GM12878 (cell line): ENCODE results near the gene MAPK1IP1L. TPM values are rescaled to one million over a fixed set of nuclear protein-coding genes. Genes with fewer than 3 reads are reported as not detected.

Experiments
- ATAC-seq: fragments of 200-7000 bp; cut with Tn5 transposase; 3 replicates; pipeline ENCODE4 v1.9.1; 2020; ENCODE audit warnings: mild to moderate bottlenecking, moderate library complexity
- BruUV-seq: library from RNA; stranded (reverse); fragments of 400-500 nt; replicated peaks from 2 replicates; lab custom pipeline; 2021; lab: Mats Ljungman, UMichigan
- CTCF ChIA-PET: fragments of 300-600 bp; sonication (Branson Sonifier 250); formaldehyde crosslinking; extraction: SDS; loops from one replicate; lab custom pipeline; 2021; ENCODE audit warnings: inconsistent platforms; lab: Yijun Ruan, JAX
- POLR2A ChIA-PET: fragments of 350-600 bp; formaldehyde crosslinking; extraction: SDS; loops from one replicate; lab custom pipeline; 2021; ENCODE audit warnings: inconsistent platforms; lab: Charles Lee
- RAD21 ChIA-PET: fragments of 300-600 bp; sonication (Branson Sonifier 250); formaldehyde crosslinking; loops from one replicate; lab custom pipeline; 2023; ENCODE audit warnings: antibody characterized with exemption; ENCODE audit not compliant: unreplicated experiment; lab: Charles Lee
- SMC1A ChIA-PET: fragments of 300-600 bp; sonication (Branson Sonifier 250); formaldehyde crosslinking; loops from one replicate; lab custom pipeline; 2023; ENCODE audit not compliant: unreplicated experiment, uncharacterized antibody; lab: Charles Lee
- DNase-seq: peaks from one replicate; pipeline ENCODE4 v3.0.0-alpha.2; 2011; ENCODE audit warnings: low read depth, low spot score
- FAIRE-seq: peaks from 3 replicates; lab custom pipeline; 2011; peaks lifted over from hg19 to GRCh38; lab: Jason Lieb, UNC
- H2AFZ ChIP-seq: 2 replicates; pipeline ENCODE4 v1.6.0; 2011; ENCODE audit warnings: low read depth, low read length, control low read depth; ENCODE audit not compliant: control insufficient read depth
- H3K27ac ChIP-seq: 2 replicates; pipeline ENCODE4 v1.5.1; 2011; ENCODE audit warnings: control low read depth; ENCODE audit not compliant: control insufficient read depth, insufficient read depth
- H3K27me3 ChIP-seq, 2 experiments: replicated peaks in 1 of 2; 2 replicates each; pipeline versions ENCODE4 v1.6.0 to v1.6.1; 2011; ENCODE audit warnings: low read length in 1 of 2; ENCODE audit not compliant: control insufficient read depth in 2 of 2, insufficient read depth in 2 of 2
- H3K36me3 ChIP-seq, 2 experiments: 2 replicates each; pipeline ENCODE4 v1.5.1; 2011; ENCODE audit warnings: low read length in 1 of 2; ENCODE audit not compliant: control insufficient read depth in 2 of 2, insufficient read depth in 2 of 2
- H3K4me1 ChIP-seq: 2 replicates; pipeline ENCODE4 v1.6.1; 2011; ENCODE audit warnings: mild to moderate bottlenecking, low read length, moderate library complexity, mixed read lengths; ENCODE audit not compliant: control insufficient read depth, insufficient read depth
- H3K4me2 ChIP-seq: 2 replicates; pipeline ENCODE4 v1.6.0; 2011; ENCODE audit warnings: control low read depth; ENCODE audit not compliant: control insufficient read depth, insufficient read depth
- H3K4me3 ChIP-seq: fragments of 200-600 bp; sonication (generic); 2 replicates; pipeline ENCODE4 v1.5.1; 2016
- H3K79me2 ChIP-seq: 2 replicates; pipeline ENCODE4 v1.6.0; 2011; ENCODE audit warnings: low read length; ENCODE audit not compliant: control insufficient read depth, insufficient read depth
- H3K9ac ChIP-seq: 2 replicates; pipeline ENCODE4 v1.8.0; 2011; ENCODE audit warnings: low read length, control low read depth, mixed read lengths; ENCODE audit not compliant: control insufficient read depth, insufficient read depth
- H3K9me3 ChIP-seq: replicated peaks from 3 replicates; pipeline ENCODE4 v1.5.1; 2011; ENCODE audit warnings: mild to moderate bottlenecking, low read length; ENCODE audit not compliant: control insufficient read depth, insufficient read depth
- H4K20me1 ChIP-seq: 2 replicates; pipeline ENCODE4 v1.6.0; 2011; ENCODE audit not compliant: control insufficient read depth, insufficient read depth
- ASH2L ChIP-seq: fragments of 300-600, 200-600 bp; sonication (generic); IDR thresholded peaks from 2 replicates; pipeline ENCODE4 v1.6.1; 2017; ENCODE audit warnings: low read depth, mild to moderate bottlenecking, borderline replicate concordance
- ATF7 ChIP-seq: fragments of 450-650 bp; IDR thresholded peaks from 2 replicates; pipeline ENCODE4 v1.6.1; 2016; ENCODE audit warnings: low read depth, mild to moderate bottlenecking
- EGR1 ChIP-seq, 2 experiments: IDR thresholded peaks; 1 replicate in 1 of 2; 2 replicates in 1 of 2; pipeline ENCODE4 v1.6.1; 2011 to 2012; ENCODE audit warnings: low read depth in 2 of 2, low read length in 2 of 2, borderline replicate concordance in 1 of 2, mild to moderate bottlenecking in 1 of 2, moderate library complexity in 1 of 2
- GABPA ChIP-seq: IDR thresholded peaks from 2 replicates; pipeline ENCODE4 v1.6.1; 2014; ENCODE audit warnings: antibody characterized with exemption, low read depth, mild to moderate bottlenecking, inconsistent platforms
- GATAD2B ChIP-seq: fragments of 450-650 bp; conservative IDR thresholded peaks from 2 replicates; pipeline ENCODE4 v1.6.1; 2017; ENCODE audit warnings: low read depth, mild to moderate bottlenecking, moderate library complexity
- HDAC6 ChIP-seq: fragments of 200-600 bp; sonication (generic); IDR thresholded peaks from one replicate; pipeline ENCODE4 v1.8.0; 2017; ENCODE audit warnings: antibody characterized with exemption; ENCODE audit not compliant: unreplicated experiment
- JUND ChIP-seq: IDR thresholded peaks from 2 replicates; pipeline ENCODE4 v1.6.1; 2012; ENCODE audit warnings: low read depth, mild to moderate bottlenecking, low read length, improper control_type of control experiment, moderate library complexity
- POLR2A ChIP-seq: IDR thresholded peaks from 2 replicates; pipeline ENCODE4 v1.6.1; 2011; ENCODE audit warnings: low read depth, mild to moderate bottlenecking, low read length
- POLR2AphosphoS5 ChIP-seq: IDR thresholded peaks from 2 replicates; pipeline ENCODE4 v1.6.1; 2011; ENCODE audit warnings: mild to moderate bottlenecking, low read length, inconsistent platforms
- RAD21 ChIP-seq: IDR thresholded peaks from 2 replicates; pipeline ENCODE4 v1.6.1; 2011; ENCODE audit warnings: mild to moderate bottlenecking, low read depth, low read length, moderate library complexity; ENCODE audit not compliant: insufficient read depth
- RAD51 ChIP-seq: fragments of 450-650 bp; IDR thresholded peaks from 2 replicates; pipeline ENCODE4 v1.6.1; 2016; ENCODE audit warnings: moderate library complexity, mild to moderate bottlenecking, inconsistent platforms
- SMARCA5 ChIP-seq: fragments of 450-650 bp; IDR thresholded peaks from 2 replicates; pipeline ENCODE4 v1.6.1; 2017; ENCODE audit warnings: mild to moderate bottlenecking
- SP1 ChIP-seq: IDR thresholded peaks from one replicate; pipeline ENCODE4 v1.6.1; 2011; ENCODE audit warnings: low read depth, low read length
- SREBF1 ChIP-seq: IDR thresholded peaks from 2 replicates; pipeline ENCODE4 v1.6.1; 2012; ENCODE audit warnings: mild to moderate bottlenecking, low read length
- SUZ12 ChIP-seq: fragments of 200-600 bp; sonication (generic); IDR thresholded peaks from one replicate; pipeline ENCODE4 v1.6.1; 2018; ENCODE audit warnings: antibody characterized with exemption, mild to moderate bottlenecking; ENCODE audit not compliant: unreplicated experiment
- TAF1 ChIP-seq: IDR thresholded peaks from 2 replicates; pipeline ENCODE4 v1.6.1; 2011; ENCODE audit warnings: mild to moderate bottlenecking, low read depth, low read length, borderline replicate concordance
- ZNF24 ChIP-seq: fragments of 450-650 bp; IDR thresholded peaks from 2 replicates; pipeline ENCODE4 v1.6.1; 2017; ENCODE audit warnings: antibody characterized with exemption, mild to moderate bottlenecking
- ZNF384 ChIP-seq: IDR thresholded peaks from 2 replicates; pipeline ENCODE4 v1.6.1; 2012; ENCODE audit warnings: low read depth, mild to moderate bottlenecking, low read length, improper control_type of control experiment, borderline replicate concordance
- WGBS: methylation state at CpG from one replicate; pipeline ENCODE4 v1.1.6; 2016; ENCODE audit warnings: low lambda C conversion rate; ENCODE audit not compliant: insufficient replicate concordance, insufficient coverage; ENCODE audit errors: missing lambda C conversion rate; 5-methylcytosine and 5-hydroxymethylcytosine counted together
- in situ Hi-C: fragments of 300-500 bp; cut with MboI; formaldehyde crosslinking; loops from 9 replicates; pipeline ENCODE4 v1.14.3; 2018; ENCODE audit warnings: mixed read lengths
- intact Hi-C: fragments of 100-400 bp; cut with micrococcal nuclease; formaldehyde crosslinking; loops from one replicate; pipeline ENCODE4 v1.14.2; 2022; ENCODE audit not compliant: unreplicated experiment
- polyA plus RNA-seq, 11 experiments: library from polyadenylated mRNA; depleted of rRNA in 4 of 11; unstranded in 6 of 11; stranded (reverse) in 5 of 11; fragments of >200 nt; fragmentation: Nextera tagmentation in 4 of 11; fragmentation: Illumina TruSeq in 1 of 11; extraction: Ambion mirVana in 4 of 11; extraction: Trizol in 1 of 11; gene quantifications; 1 replicate in 1 of 11; 2 replicates in 10 of 11; pipeline versions ENCODE4 v1.2.1 to v1.2.3, GENCODE V29; 2011 to 2016; ENCODE audit warnings: inconsistent platforms in 2 of 11, missing spikeins in 2 of 11, low read depth in 1 of 11
- total RNA-seq, 4 experiments: library from RNA; depleted of rRNA in 3 of 4; stranded (reverse); fragments of >200 nt in 3 of 4; fragmentation: Illumina TruSeq in 1 of 4; extraction: Trizol in 1 of 4; gene quantifications; 2 replicates each; pipeline versions ENCODE4 v1.2.1 to v1.2.3, GENCODE V29; 2013 to 2021
- TF ChIP-seq, protein P1 (sequence below): fragments of 450-650 bp; IDR thresholded peaks from 2 replicates; pipeline ENCODE4 v1.6.1; 2017; ENCODE audit warnings: antibody characterized with exemption, mild to moderate bottlenecking, moderate library complexity
- TF ChIP-seq, protein P2 (sequence below): fragments of 450-650 bp; IDR thresholded peaks from 2 replicates; pipeline ENCODE4 v1.6.1; 2014; ENCODE audit warnings: mild to moderate bottlenecking

Gene MAPK1IP1L
- total and polyA plus RNA-seq, 10 of the 15 experiments (the other 5 are each of a cell fraction or from before 2014, with no cell fraction given) = 44.6 to 117 (median 73.0) TPM

DNA sequence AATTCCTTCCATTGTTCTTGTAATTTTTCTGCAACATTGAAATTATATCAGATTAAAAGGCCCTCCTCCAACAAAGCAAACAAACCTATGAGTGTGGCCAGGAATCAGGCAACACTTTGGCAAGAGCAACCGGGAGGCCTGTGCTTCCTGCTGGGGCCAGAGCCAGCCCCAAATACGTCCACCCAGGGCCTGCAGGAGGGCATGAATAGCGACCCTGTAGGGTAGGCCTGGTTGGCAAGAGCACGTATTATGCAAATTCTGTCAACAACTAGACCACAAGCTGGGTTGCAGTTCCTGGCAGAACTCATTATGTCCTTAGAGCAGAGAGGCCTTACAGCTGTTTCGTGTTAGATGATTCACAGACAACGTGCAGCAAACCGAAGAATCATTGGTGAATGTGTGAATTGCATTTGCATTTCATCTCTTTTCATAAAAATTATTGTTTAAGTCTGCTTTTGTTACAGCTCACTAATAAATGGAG is 50.7 kb downstream of the MAPK1IP1L start:
- SMC1A ChIA-PET = interaction anchor here (0.9 to 4.1 kb wide), 20 partner anchors 9 to 231 kb away, joined by 3 to 42 read pairs (median 8); partner anchors contain the start of genes DLGAP5 and MAPK1IP1L
- TSS peak; percentile 83 for BruUV-seq
- Histone ChIP-seq H3K36me3 (no peaks in the 10 kb centered on the region), H3K9ac (no peak overlapping the region; the same call in 1 of the 2 replicates), H3K4me3 (0 out of 2 replicates have a peak overlapping the region, but pooled peaks have one; percentile 4), H3K4me1 (peaks cover 62% of the 10 kb centered on the region), H2AFZ (no peak overlapping the region; the same call in 1 of the 2 replicates), H3K9me3 (peaks cover 6% of the 10 kb centered on the region; the same call in 2 of the 3 replicates), H3K79me2 (no peaks in the 10 kb centered on the region), H3K4me2 (peak overlapping the region; percentile 94), H4K20me1 (no peaks in the 10 kb centered on the region), H3K27ac (peak overlapping the region; percentile 99), H3K27me3 (no peaks in the 10 kb centered on the region)
- 3% methylated on average over 7 of the region's 7 CpGs for WGBS
- in situ Hi-C loops = no loop called here
- intact Hi-C loops = loop anchor here (2.0 to 10.0 kb wide), 3 partner anchors 51 to 173 kb away; partner anchors contain the start of genes DLGAP5, FBXO34 and MAPK1IP1L
- RAD21 ChIA-PET = interaction anchor here (0.6 to 3.2 kb wide), 12 partner anchors 10 to 175 kb away, joined by 3 to 27 read pairs (median 7); partner anchors contain the start of genes LGALS3 and MAPK1IP1L
- CTCF ChIA-PET = interaction anchor here (0.7 to 3.6 kb wide), 8 partner anchors 10 to 30 kb away, joined by 3 to 15 read pairs (median 4); partner anchors contain the start of gene LGALS3
- FAIRE-seq (peak; percentile 99), ATAC-seq (peak; percentile 84), DNase-seq (peak; percentile 99)
- POLR2A ChIA-PET = interaction anchor here (1.2 to 2.8 kb wide), 8 partner anchors 16 to 88 kb away, joined by 3 to 14 read pairs (median 8); partner anchors contain the start of genes LGALS3 and MAPK1IP1L
- TF ChIP-seq JUND (no peak), RAD51 (peak; percentile 54), ZNF384 (no peak), SMARCA5 (no peak), ASH2L (no peak), EGR1 (IDR thresholded peaks at IDR 0.05; ENCODE audit: borderline replicate concordance in 1 of 2, low read depth in 2 of 2, low read length in 2 of 2) (no peak), SUZ12 (no peak), SREBF1 (no peak), ZNF24 (peak; percentile 88), ATF7 (peak; percentile 84), GATAD2B (peak; percentile 75; the same call in 1 of the 2 replicates), POLR2AphosphoS5 (peak; percentile 69), RAD21 (no peak), TAF1 (no peak), POLR2A (peak; percentile 64), HDAC6 (no peak), GABPA (no peak), SP1 (peak; percentile 25)
- TF ChIP-seq, protein P1, sequence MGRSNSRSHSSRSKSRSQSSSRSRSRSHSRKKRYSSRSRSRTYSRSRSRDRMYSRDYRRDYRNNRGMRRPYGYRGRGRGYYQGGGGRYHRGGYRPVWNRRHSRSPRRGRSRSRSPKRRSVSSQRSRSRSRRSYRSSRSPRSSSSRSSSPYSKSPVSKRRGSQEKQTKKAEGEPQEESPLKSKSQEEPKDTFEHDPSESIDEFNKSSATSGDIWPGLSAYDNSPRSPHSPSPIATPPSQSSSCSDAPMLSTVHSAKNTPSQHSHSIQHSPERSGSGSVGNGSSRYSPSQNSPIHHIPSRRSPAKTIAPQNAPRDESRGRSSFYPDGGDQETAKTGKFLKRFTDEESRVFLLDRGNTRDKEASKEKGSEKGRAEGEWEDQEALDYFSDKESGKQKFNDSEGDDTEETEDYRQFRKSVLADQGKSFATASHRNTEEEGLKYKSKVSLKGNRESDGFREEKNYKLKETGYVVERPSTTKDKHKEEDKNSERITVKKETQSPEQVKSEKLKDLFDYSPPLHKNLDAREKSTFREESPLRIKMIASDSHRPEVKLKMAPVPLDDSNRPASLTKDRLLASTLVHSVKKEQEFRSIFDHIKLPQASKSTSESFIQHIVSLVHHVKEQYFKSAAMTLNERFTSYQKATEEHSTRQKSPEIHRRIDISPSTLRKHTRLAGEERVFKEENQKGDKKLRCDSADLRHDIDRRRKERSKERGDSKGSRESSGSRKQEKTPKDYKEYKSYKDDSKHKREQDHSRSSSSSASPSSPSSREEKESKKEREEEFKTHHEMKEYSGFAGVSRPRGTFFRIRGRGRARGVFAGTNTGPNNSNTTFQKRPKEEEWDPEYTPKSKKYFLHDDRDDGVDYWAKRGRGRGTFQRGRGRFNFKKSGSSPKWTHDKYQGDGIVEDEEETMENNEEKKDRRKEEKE = no peak
- TF ChIP-seq, protein P2, sequence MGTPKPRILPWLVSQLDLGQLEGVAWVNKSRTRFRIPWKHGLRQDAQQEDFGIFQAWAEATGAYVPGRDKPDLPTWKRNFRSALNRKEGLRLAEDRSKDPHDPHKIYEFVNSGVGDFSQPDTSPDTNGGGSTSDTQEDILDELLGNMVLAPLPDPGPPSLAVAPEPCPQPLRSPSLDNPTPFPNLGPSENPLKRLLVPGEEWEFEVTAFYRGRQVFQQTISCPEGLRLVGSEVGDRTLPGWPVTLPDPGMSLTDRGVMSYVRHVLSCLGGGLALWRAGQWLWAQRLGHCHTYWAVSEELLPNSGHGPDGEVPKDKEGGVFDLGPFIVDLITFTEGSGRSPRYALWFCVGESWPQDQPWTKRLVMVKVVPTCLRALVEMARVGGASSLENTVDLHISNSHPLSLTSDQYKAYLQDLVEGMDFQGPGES = no peak
